Measurements from ENCODE around the gene ZBTB4. TPM values are rescaled to one million over a fixed set of nuclear protein-coding genes. Genes with fewer than 3 reads are reported as not detected.

The ZBTB4 gene
- total and polyA plus RNA-seq, 2 experiments from 2014 or later = 17.9 to 40.4 TPM

DNA sequence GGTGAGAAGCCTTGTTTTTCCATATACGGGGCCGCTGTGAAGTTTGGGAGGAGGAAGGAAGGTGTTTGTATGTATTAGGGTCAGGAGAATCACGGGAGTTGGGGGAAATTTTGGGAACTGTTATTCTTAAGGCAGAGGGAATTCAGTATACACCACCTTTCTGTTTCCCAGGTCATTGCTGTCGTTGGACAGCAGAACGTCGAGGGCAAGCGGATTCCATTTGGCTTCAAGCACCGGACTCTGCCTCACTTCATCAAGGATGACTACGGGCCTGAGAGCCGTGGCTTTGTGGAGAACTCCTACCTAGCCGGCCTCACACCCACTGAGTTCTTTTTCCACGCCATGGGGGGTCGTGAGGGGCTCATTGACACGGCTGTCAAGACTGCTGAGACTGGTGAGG is 22.3 kb upstream of the ZBTB4 start:
- DNase-seq (ENCODE audit: low read depth in 1 of 2, low spot score in 1 of 2) = no peak
- Histone ChIP-seq H3K36me3 (peaks cover 77% of the 10 kb centered on the region), H3K27ac (no peak overlapping the region), H3K9me3 (ENCODE audit: low read depth) (no peaks in the 10 kb centered on the region), H3K4me1 (ENCODE audit: low read depth) (no peaks in the 10 kb centered on the region), H3K4me3 (no peak overlapping the region), H3K27me3 (no peaks in the 10 kb centered on the region)
- TF ChIP-seq, protein P1, sequence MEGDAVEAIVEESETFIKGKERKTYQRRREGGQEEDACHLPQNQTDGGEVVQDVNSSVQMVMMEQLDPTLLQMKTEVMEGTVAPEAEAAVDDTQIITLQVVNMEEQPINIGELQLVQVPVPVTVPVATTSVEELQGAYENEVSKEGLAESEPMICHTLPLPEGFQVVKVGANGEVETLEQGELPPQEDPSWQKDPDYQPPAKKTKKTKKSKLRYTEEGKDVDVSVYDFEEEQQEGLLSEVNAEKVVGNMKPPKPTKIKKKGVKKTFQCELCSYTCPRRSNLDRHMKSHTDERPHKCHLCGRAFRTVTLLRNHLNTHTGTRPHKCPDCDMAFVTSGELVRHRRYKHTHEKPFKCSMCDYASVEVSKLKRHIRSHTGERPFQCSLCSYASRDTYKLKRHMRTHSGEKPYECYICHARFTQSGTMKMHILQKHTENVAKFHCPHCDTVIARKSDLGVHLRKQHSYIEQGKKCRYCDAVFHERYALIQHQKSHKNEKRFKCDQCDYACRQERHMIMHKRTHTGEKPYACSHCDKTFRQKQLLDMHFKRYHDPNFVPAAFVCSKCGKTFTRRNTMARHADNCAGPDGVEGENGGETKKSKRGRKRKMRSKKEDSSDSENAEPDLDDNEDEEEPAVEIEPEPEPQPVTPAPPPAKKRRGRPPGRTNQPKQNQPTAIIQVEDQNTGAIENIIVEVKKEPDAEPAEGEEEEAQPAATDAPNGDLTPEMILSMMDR (IDR thresholded peaks at IDR 0.05; ENCODE audit: low read depth, low read length) = no peak

DNA sequence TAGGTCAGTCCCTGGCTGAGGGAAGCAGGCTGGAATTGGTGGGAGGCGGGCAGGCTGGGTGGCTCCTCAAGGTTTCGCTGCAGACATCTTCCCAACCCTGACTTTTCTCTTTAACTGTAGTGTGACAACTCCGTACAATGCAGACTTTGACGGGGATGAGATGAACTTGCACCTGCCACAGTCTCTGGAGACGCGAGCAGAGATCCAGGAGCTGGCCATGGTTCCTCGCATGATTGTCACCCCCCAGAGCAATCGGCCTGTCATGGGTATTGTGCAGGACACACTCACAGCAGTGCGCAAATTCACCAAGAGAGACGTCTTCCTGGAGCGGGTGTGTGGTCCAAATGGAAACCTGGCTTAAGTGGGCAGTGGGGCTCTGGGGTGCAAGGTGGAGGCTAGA is 19.7 kb upstream of the ZBTB4 start:
- Histone ChIP-seq H3K27me3 (no peaks in the 10 kb centered on the region), H3K27ac (no peak overlapping the region), H3K36me3 (peaks cover 66% of the 10 kb centered on the region)

DNA sequence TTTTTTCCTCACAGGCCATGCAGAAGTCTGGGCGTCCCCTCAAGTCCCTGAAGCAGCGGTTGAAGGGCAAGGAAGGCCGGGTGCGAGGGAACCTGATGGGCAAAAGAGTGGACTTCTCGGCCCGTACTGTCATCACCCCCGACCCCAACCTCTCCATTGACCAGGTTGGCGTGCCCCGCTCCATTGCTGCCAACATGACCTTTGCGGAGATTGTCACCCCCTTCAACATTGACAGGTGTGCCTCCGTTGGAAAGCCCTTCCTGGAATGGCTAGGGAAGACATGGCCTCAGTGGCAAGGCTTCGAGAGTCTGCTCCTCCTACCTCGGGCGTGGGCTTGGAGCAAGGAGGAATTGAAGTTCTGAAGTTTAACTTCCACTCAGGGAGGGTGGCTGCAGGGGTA is 18.2 kb upstream of the ZBTB4 start:
- no peaks in the 10 kb centered on the region for H3K27me3 ChIP-seq
- no peaks in the 10 kb centered on the region for H3K4me1 ChIP-seq (ENCODE audit: low read depth)
- TF ChIP-seq, protein P1 (IDR thresholded peaks at IDR 0.05; ENCODE audit: low read depth, low read length) = no peak
- no peaks in the 10 kb centered on the region for H3K9me3 ChIP-seq (ENCODE audit: low read depth)
- no peak for DNase-seq (ENCODE audit: low read depth in 1 of 2, low spot score in 1 of 2)
- H3K27ac ChIP-seq = no peak overlapping the region
- H3K36me3 ChIP-seq = peaks cover 52% of the 10 kb centered on the region
- no peak overlapping the region for H3K4me3 ChIP-seq

More for the DNA sequence above, 19.7 kb upstream of the ZBTB4 start:
- Histone ChIP-seq H3K4me1 (ENCODE audit: low read depth) (no peaks in the 10 kb centered on the region), H3K4me3 (no peak overlapping the region), H3K9me3 (ENCODE audit: low read depth) (no peaks in the 10 kb centered on the region)
- TF ChIP-seq, protein P1 (IDR thresholded peaks at IDR 0.05; ENCODE audit: low read depth, low read length) = no peak
- no peak for DNase-seq (ENCODE audit: low read depth in 1 of 2, low spot score in 1 of 2)

DNA sequence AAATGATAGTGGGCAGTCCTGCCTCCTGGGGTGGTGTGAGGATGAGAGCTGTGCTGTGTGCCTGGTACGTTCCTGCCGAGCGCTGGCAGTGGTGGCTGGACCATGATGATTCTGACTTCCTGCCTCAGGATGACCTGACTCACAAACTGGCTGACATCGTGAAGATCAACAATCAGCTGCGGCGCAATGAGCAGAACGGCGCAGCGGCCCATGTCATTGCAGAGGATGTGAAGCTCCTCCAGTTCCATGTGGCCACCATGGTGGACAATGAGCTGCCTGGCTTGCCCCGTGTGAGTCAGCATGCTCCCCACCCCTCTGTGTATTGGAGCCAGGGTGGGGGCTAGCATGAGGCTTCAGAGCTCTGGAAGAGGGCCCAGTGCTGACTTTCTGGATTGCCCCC is 17.8 kb upstream of the ZBTB4 start:
- Histone ChIP-seq H3K36me3 (peaks cover 48% of the 10 kb centered on the region), H3K4me3 (no peak overlapping the region), H3K4me1 (ENCODE audit: low read depth) (no peaks in the 10 kb centered on the region), H3K27ac (no peak overlapping the region), H3K9me3 (ENCODE audit: low read depth) (no peaks in the 10 kb centered on the region), H3K27me3 (no peaks in the 10 kb centered on the region)
- TF ChIP-seq, protein P1 (IDR thresholded peaks at IDR 0.05; ENCODE audit: low read depth, low read length) = no peak
- no peak for DNase-seq (ENCODE audit: low read depth in 1 of 2, low spot score in 1 of 2)

- Histone ChIP-seq H3K9me3 (ENCODE audit: low read depth) (no peaks in the 10 kb centered on the region), H3K4me1 (ENCODE audit: low read depth) (no peaks in the 10 kb centered on the region), H3K4me3 (no peak overlapping the region), H3K27me3 (no peaks in the 10 kb centered on the region), H3K27ac (no peak overlapping the region), H3K36me3 (peaks cover 43% of the 10 kb centered on the region)
- TF ChIP-seq, protein P1 (IDR thresholded peaks at IDR 0.05; ENCODE audit: low read depth, low read length) = no peak
- no peak for DNase-seq (ENCODE audit: low read depth in 1 of 2, low spot score in 1 of 2)
Measured at GRCh38 chr17:7496470-7497183, 17.2 kb upstream of the ZBTB4 start.

All from cardiac muscle cell (in vitro differentiated cells and primary cell).